Central memory CD8-positive, alpha-beta T cell (primary cell): ENCODE results near the gene CD300LB.

Experiments
- ATAC-seq: fragments of 150-1000 bp; cut with Tn5 transposase; replicated peaks from 2 replicates; pipeline ENCODE4 v1.10.0; 2022; ENCODE audit warnings: mild to moderate bottlenecking, moderate FRiP score, moderate number of reproducible peaks; ENCODE audit not compliant: poor library complexity, severe bottlenecking; ENCODE audit errors: extremely low read depth
- DNase-seq, 2 donors: peaks; one replicate each; pipeline ENCODE4 v3.0.0; 2021; ENCODE audit warnings: low spot score in 2 of 2
- H3K27ac Mint-ChIP-seq: one replicate; pipeline ENCODE4 v1.8.0; 2022; ENCODE audit warnings: low read depth, mild to moderate bottlenecking, moderate library complexity, mixed read lengths
- H3K27me3 Mint-ChIP-seq: one replicate; pipeline ENCODE4 v1.8.0; 2022; ENCODE audit warnings: mixed read lengths
- H3K36me3 Mint-ChIP-seq: one replicate; pipeline ENCODE4 v1.8.0; 2022; ENCODE audit warnings: mild to moderate bottlenecking, moderate library complexity, mixed read lengths; ENCODE audit not compliant: insufficient read depth
- H3K4me1 Mint-ChIP-seq: one replicate; pipeline ENCODE4 v1.8.0; 2022; ENCODE audit warnings: mixed read lengths
- H3K4me3 Mint-ChIP-seq: one replicate; pipeline ENCODE4 v1.8.0; 2022; ENCODE audit warnings: mild to moderate bottlenecking, moderate library complexity, mixed read lengths
- H3K9me3 Mint-ChIP-seq: one replicate; pipeline ENCODE4 v1.8.0; 2022; ENCODE audit warnings: mixed read lengths

The CD300LB gene

DNA sequence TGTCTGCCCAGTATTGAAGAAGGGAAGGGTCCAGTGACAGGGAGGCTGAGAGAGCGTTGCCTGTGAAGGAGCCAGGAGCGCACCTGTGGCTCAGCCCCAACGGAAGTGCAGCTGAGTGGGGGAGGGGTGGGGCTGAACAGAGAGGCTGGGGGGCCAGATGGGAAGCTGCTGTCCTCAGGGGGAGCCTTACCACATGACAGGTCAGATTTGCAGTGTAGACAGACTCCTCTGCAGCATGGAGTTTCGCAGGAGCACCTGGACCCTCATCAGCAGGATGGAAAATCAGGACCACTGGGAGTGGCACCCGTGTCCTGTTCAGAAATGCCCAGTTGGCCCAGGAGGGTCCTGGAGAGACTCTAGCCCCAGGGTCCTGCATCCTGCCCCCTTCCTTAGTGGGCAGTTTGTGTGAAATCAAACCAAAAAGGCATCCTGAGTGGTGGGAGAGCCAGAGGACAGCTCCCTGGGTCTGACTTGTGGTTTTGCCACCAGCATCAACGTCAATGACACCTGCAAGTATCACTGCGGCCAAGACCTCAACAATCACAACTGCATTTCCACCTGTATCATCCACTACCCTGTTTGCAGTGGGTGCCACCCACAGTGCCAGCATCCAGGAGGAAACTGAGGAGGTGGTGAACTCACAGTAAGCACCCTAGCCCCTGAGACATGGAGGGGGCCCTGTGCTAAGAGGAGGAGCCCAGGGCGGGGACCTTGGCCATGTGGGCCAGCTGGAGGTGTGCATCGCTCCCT, 57.1 kb downstream of the CD300LB start:
- Mint-ChIP-seq H3K27ac (peak overlapping the region; percentile 95), H3K4me3 (peak overlapping the region; percentile 69), H3K4me1 (peaks cover 84% of the 10 kb centered on the region), H3K9me3 (no peaks in the 10 kb centered on the region), H3K27me3 (no peaks in the 10 kb centered on the region), H3K36me3 (peaks cover 41% of the 10 kb centered on the region)
- DNase-seq (peak in 1 of 2 donors; percentile 62), ATAC-seq (peak; percentile 79)

DNA sequence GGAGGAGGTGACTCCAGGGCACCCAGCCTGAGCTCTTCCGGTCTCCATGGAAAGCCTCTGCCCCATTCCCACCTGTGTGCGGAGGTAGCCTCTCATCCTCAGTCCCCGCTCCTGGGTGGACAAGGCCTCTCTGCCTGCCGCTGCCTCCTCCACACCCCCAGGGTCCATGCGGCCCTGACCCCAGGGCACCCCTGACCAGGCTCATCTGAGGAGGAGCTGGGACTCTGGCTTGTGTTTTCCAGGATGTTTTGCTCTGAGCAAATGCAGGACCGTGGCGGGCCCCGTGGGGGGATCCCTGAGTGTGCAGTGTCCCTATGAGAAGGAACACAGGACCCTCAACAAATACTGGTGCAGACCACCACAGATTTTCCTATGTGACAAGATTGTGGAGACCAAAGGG, 58.0 kb downstream of the CD300LB start:
- ATAC-seq (no peak), DNase-seq (no peak)
- Mint-ChIP-seq H3K27ac (peak overlapping the region; percentile 95), H3K9me3 (no peaks in the 10 kb centered on the region), H3K27me3 (no peaks in the 10 kb centered on the region), H3K4me1 (peaks cover 75% of the 10 kb centered on the region), H3K36me3 (peaks cover 41% of the 10 kb centered on the region), H3K4me3 (peak overlapping the region; percentile 69)

DNA sequence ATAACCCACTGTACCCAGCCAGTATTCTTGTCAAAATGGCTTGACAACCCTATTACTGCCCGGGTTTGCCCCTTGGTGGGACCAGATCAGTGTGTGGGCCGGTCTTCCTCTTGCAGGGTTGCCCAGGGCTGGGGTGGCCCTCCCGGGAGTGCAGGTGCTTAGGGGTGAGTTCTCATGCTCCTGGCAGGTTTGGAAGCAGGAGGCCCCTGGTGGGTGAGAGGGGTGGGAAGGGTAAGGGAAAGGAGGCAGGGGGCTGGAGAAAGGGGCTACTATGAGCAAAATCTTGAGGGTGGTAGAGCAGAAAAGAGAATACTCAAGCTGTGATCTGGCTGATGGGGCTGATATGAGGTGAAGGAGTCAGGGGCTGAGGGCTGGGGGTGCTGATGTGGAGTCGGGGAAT, 58.4 kb downstream of the CD300LB start:
- ATAC-seq (no peak), DNase-seq (no peak)
- Mint-ChIP-seq H3K4me3 (peak overlapping the region; percentile 69), H3K9me3 (no peaks in the 10 kb centered on the region), H3K27ac (peak overlapping the region; percentile 95), H3K27me3 (no peaks in the 10 kb centered on the region), H3K36me3 (peaks cover 39% of the 10 kb centered on the region), H3K4me1 (peaks cover 71% of the 10 kb centered on the region)

DNA sequence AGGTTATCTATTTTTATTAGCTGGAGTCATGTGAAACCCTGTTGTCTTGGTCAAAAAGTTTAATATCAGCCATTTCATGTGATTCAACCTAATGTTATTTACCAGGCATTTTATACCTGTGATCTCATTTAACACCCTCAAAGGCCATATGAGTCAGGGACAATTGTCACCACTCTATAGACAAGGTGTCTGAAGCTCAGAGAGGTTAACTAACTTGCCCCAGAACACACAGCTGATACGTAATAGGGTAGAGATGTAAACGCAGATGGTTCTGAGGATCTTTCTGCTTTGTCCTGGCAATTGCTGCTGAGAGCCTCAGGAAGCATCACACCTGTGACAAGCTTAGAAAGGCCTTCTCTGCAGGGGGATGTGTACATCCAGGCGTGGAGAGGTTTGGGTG, 59.9 kb downstream of the CD300LB start:
- Mint-ChIP-seq H3K27me3 (no peaks in the 10 kb centered on the region), H3K36me3 (peaks cover 35% of the 10 kb centered on the region), H3K9me3 (no peaks in the 10 kb centered on the region), H3K4me1 (peaks cover 59% of the 10 kb centered on the region), H3K4me3 (peak overlapping the region; percentile 67), H3K27ac (peak overlapping the region; percentile 95)
- DNase-seq = no peak
- ATAC-seq = no peak
